Left cardiac atrium (tissue), 4 donors: ENCODE measurements around the gene EXD2. TPM values are rescaled to one million over a fixed set of nuclear protein-coding genes. Genes with fewer than 3 reads are reported as not detected.
"Not testable (repeated sequence)": the region's sequence is repeated elsewhere in the genome, so short reads cannot be mapped to it uniquely, and the experiment has no call there.

Source experiments
- ATAC-seq, 2 donors: fragments of 200-7000 bp; cut with Tn5 transposase; one replicate each; pipeline ENCODE4 v1.9.1; 2020; ENCODE audit warnings: mild to moderate bottlenecking in 2 of 2, moderate library complexity in 2 of 2
- DNase-seq: peaks from one replicate; pipeline ENCODE4 v3.0.0-alpha.2; 2020
- intact Hi-C, 2 donors: fragments of 100-400 bp; cut with DNase I; formaldehyde crosslinking; loops; one replicate each; pipeline versions ENCODE4 v1.14.1 to v1.15.1; 2022 to 2023
- total RNA-seq, 2 donors: library from RNA; stranded (reverse); fragmentation: NEBNext Ultra II Directional; extraction: Animal tissue kit (Norgen Biotek cat#: 25700); gene quantifications; one replicate each; pipeline ENCODE4 v1.2.1, GENCODE V29; 2021
- donor health status: DM: no; HTN: yes; CAD: no.
- donor health status: DM: no; HTN: yes; CAD: no; lungs with severe emphysema.
- donor health status: DM: yes; HTN: yes; CAD: no.
- donor health status: Dilated cardiomyopathy.

The EXD2 gene
- total RNA-seq, 2 donors from 2014 or later = 15.8 to 17.1 TPM

GRCh38 chr14:69289811-69290520, 98.7 kb downstream of the EXD2 start:
- intact Hi-C loops = no loop called here
- DNase-seq (no peak), ATAC-seq (peak in 1 of 2 donors; percentile 17)

GRCh38 chr14:69290881-69291280, 99.6 kb downstream of the EXD2 start:
- ATAC-seq, intact Hi-C loops, DNase-seq: not testable (repeated sequence)

GRCh38 chr14:69291396-69291795, 100.1 kb downstream of the EXD2 start:
- no peak for ATAC-seq

DNA sequence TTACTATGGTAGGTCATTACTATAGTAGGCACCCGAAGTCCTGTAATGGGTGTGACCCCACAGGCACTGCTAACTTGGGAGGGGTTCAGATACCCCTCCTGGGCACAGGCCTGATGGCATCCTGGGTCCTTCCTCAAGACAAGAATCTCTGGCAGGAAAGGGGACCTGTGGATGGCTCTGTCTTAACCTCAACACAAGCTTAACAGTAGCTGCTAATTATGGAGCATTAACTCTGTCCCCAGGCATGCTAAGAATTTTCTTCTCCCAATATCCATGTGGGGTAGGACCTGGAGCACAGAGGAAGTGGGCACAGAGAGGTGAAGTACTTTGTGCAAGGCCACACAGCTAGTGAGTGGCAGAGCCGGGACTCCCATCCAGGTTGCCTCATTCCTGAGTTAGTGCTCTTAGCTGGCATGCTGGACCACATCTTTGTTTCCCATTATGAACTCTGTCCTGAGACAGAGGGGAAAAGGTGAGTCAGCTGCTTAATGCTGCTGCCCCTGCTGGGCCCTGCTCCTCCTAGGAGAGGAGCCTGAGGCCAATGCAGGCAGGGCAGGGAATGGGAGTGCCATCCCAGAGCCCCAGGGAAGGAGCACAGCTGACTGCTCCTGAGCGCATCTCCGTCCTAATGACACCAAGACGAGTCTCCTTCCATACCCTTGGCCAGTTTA, 100.7 kb downstream of the EXD2 start:
- ATAC-seq = peak in 1 of 2 donors; percentile 11
- DNase-seq = no peak
- intact Hi-C loops = no loop called here

More at GRCh38 chr14:69291396-69291795, 100.1 kb downstream of the EXD2 start:
- intact Hi-C loops = no loop called here
- no peak for DNase-seq

Other genes with a start within 250 kb of the EXD2 start
- gene ACTN1, start 212.2 kb upstream of the EXD2 start, total RNA-seq = 100 to 1,000 TPM; 160 to 319 TPM
- 10 to 100 TPM; 43.8 to 49.4 TPM for gene DCAF5, start 38.4 kb upstream of the EXD2 start, total RNA-seq
- gene GALNT16, start 68.7 kb downstream of the EXD2 start, total RNA-seq = 10 to 100 TPM; 28.8 to 50.0 TPM
- 100 to 1,000 TPM; 113 to 150 TPM for gene ERH, start 206.8 kb downstream of the EXD2 start, total RNA-seq
- 10 to 100 TPM; 25.7 to 36.0 TPM for gene SLC39A9, start 207.2 kb downstream of the EXD2 start, total RNA-seq